Kidney (tissue), 14 donors: ENCODE results near the gene PAN3. TPM values are rescaled to one million over a fixed set of nuclear protein-coding genes. Genes with fewer than 3 reads are reported as not detected.
"Not testable (repeated sequence)": the region's sequence is repeated elsewhere in the genome, so short reads cannot be mapped to it uniquely, and the experiment has no call there.

Experiments
- DNase-seq, 5 donors: peaks; one replicate each; pipeline ENCODE4 v3.0.0-alpha.2; 2013 to 2020
- FAIRE-seq: peaks from 2 replicates; lab custom pipeline; 2012; peaks lifted over from hg19 to GRCh38; lab: Jason Lieb, UNC
- H3K27ac ChIP-seq, 2 donors: one replicate each; pipeline ENCODE4 v1.7.0; 2013; ENCODE audit warnings: low read depth in 2 of 2, low read length in 2 of 2, inconsistent platforms in 1 of 2
- H3K27me3 ChIP-seq: one replicate; pipeline ENCODE4 v1.7.1; 2013; ENCODE audit warnings: low read length, inconsistent platforms; ENCODE audit not compliant: control insufficient read depth, insufficient read depth
- H3K36me3 ChIP-seq, 3 donors: one replicate each; pipeline versions ENCODE4 v1.7.0 to v1.7.1; 2013; ENCODE audit warnings: low read length in 3 of 3, control low read depth in 1 of 3, inconsistent platforms in 1 of 3; ENCODE audit not compliant: insufficient read depth in 3 of 3, control insufficient read depth in 2 of 3
- H3K4me1 ChIP-seq, 3 donors: one replicate each; pipeline versions ENCODE4 v1.7.0 to v1.7.1; 2013; ENCODE audit warnings: low read length in 3 of 3, inconsistent platforms in 1 of 3, low read depth in 1 of 3; ENCODE audit not compliant: control insufficient read depth in 2 of 3, insufficient read depth in 2 of 3
- H3K4me3 ChIP-seq, 3 donors: one replicate each; pipeline versions ENCODE4 v1.7.0 to v1.8.1; 2013; ENCODE audit warnings: low read length in 3 of 3, control low read depth in 1 of 3, inconsistent platforms in 1 of 3
- H3K9ac ChIP-seq, 3 donors: one replicate each; pipeline versions ENCODE4 v1.7.0 to v1.7.1; 2013; ENCODE audit warnings: low read length in 3 of 3, control low read depth in 1 of 3, inconsistent platforms in 1 of 3
- H3K9me3 ChIP-seq, 3 donors: one replicate each; pipeline versions ENCODE4 v1.7.0 to v1.7.1; 2013; ENCODE audit warnings: low read length in 3 of 3, control low read depth in 1 of 3, inconsistent platforms in 1 of 3; ENCODE audit not compliant: control insufficient read depth in 2 of 3, insufficient read depth in 1 of 3
- CTCF ChIP-seq: IDR thresholded peaks from 3 replicates; pipeline ENCODE4 v1.5.1; 2012; ENCODE audit warnings: mild to moderate bottlenecking, moderate library complexity, borderline replicate concordance; ENCODE audit not compliant: insufficient read depth; ENCODE audit errors: extremely low read depth
- intact Hi-C: fragments of 100-400 bp; cut with DNase I; formaldehyde crosslinking; loops from one replicate; pipeline ENCODE4 v1.11.1; 2022
- polyA plus RNA-seq: library from polyadenylated mRNA; stranded (reverse); fragments of 350-450 nt; fragmentation: Illumina TruSeq; extraction: RNeasy Lipid Tissue Mini Kit (QIAGEN cat#74804); gene quantifications from one replicate; pipeline ENCODE4 v1.2.3, GENCODE V29; 2014; ENCODE audit warnings: low read depth, low replicate concordance; ENCODE audit not compliant: insufficient read depth
- total RNA-seq: library from RNA; stranded (reverse); fragmentation: NEBNext Ultra II Directional; extraction: Animal tissue kit (Norgen Biotek cat#: 25700); gene quantifications from one replicate; pipeline ENCODE4 v1.2.1, GENCODE V29; 2021
- donor health status: control.
- donor health status: control.
- donor health status: control.
- donor health status: control.
- donor health status: control.
- donor health status: DM: yes; HTN: yes; CAD: no.
- donor health status: Normal renal cell carcinoma (clear cell type).

PAN3 gene
- total and polyA plus RNA-seq, 2 donors from 2014 or later = 8.2 to 46.3 TPM

GRCh38 chr13:28137596-28137995 lies 749 bp upstream of the PAN3 start:
- no peaks in the 10 kb centered on the region for H3K27me3 ChIP-seq
- TF ChIP-seq CTCF = no peak
- peaks cover 0 to 7% (median 3%) of the 10 kb centered on the region in 3 donors for H3K4me1 ChIP-seq
- H3K9ac ChIP-seq = peak overlapping the region; percentile 76 to 98 (median 92)
- intact Hi-C loops = no loop called here
- peak overlapping the region; percentile 96 to 97 for H3K27ac ChIP-seq
- H3K36me3 ChIP-seq = no peaks in the 10 kb centered on the region
- no peaks in the 10 kb centered on the region for H3K9me3 ChIP-seq
- FAIRE-seq (no peak), DNase-seq (no peak)
- H3K4me3 ChIP-seq = peak overlapping the region; percentile 79 to 96 (median 83)

GRCh38 chr13:28138756-28139470 lies 568 bp downstream of the PAN3 start:
- DNase-seq (peak; percentile 92 to 96 (median 95)), FAIRE-seq (no peak)
- Histone ChIP-seq H3K9ac (peak overlapping the region; percentile 92 to 96 (median 95)), H3K27ac (peak overlapping the region; percentile 96 to 97), H3K36me3 (no peaks in the 10 kb centered on the region), H3K4me1 (peaks cover 0 to 7% (median 3%) of the 10 kb centered on the region in 3 donors), H3K27me3 (no peaks in the 10 kb centered on the region), H3K9me3 (no peaks in the 10 kb centered on the region), H3K4me3 (peak overlapping the region; percentile 79 to 96 (median 90))
- no peak for TF ChIP-seq CTCF
- intact Hi-C loops = no loop called here

- DNase-seq (peak in 2 of 5 donors; percentile 2 to 16), FAIRE-seq (no peak)
- no peaks in the 10 kb centered on the region for H3K27me3 ChIP-seq
- no peaks in the 10 kb centered on the region for H3K36me3 ChIP-seq
- peak overlapping the region in 2 of 3 donors; percentile 79 to 90 for H3K4me3 ChIP-seq
- intact Hi-C loops = no loop called here
- H3K9ac ChIP-seq = no peak overlapping the region
- no peaks in the 10 kb centered on the region for H3K9me3 ChIP-seq
- peaks cover 0 to 7% (median 3%) of the 10 kb centered on the region in 3 donors for H3K4me1 ChIP-seq
- no peak overlapping the region for H3K27ac ChIP-seq
- TF ChIP-seq CTCF = no peak
Measured at GRCh38 chr13:28140433-28141125, 2.2 kb downstream of the PAN3 start.

GRCh38 chr13:28141542-28141941 lies 3.2 kb downstream of the PAN3 start:
- FAIRE-seq, DNase-seq, H3K9me3 ChIP-seq, H3K27me3 ChIP-seq, H3K4me1 ChIP-seq, H3K4me3 ChIP-seq, intact Hi-C loops, H3K9ac ChIP-seq, H3K36me3 ChIP-seq, H3K27ac ChIP-seq: not testable (repeated sequence)
